HG03039 (cell line): ENCODE results near the gene AHSA1.

Experiments
- ATAC-seq: cut with Tn5 transposase; IDR thresholded peaks from one replicate; pipeline ENCODE4 v1.9.1; 2021; ENCODE audit warnings: mild to moderate bottlenecking, moderate library complexity; ENCODE audit not compliant: unreplicated experiment

AHSA1 gene

DNA sequence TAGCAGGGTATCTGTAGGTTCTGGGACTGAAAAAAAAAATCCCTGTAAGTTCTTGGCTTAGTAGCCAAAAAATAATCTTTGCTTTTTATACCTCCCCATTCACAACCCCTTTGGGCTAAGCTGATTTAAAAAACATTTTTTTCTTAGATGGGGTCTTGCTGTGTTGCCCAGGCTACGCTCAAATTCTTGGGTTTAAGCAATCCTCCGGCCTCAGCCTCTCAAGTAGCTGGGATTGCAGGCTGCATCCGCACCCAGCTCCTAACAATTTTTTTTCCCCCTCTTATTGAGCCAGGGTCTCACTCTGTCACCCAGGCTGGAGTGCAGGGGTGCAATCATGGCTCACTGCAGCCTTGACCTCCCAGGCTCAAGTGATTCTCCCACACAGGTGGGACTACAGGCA lies 49.9 kb downstream of the AHSA1 start:
- ATAC-seq = no peak

DNA sequence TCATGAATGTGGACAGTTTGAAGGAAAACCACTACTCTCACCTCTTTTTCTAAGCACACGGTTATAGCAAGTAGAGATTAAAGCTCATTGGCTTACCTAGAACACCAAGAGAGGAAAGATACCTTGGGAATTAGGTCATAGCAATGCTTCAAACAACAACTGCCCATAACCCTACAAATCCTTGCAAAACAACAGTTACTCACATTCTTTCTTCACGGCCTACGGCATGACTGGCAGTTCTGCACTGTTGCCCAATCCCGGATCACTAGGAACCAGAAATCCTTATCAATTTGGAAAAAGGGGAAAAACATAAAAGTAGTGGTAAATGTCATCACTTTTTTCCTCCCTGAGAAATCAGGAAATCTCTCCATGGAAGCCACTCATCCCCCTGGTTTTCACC lies 50.4 kb downstream of the AHSA1 start:
- no peak for ATAC-seq

DNA sequence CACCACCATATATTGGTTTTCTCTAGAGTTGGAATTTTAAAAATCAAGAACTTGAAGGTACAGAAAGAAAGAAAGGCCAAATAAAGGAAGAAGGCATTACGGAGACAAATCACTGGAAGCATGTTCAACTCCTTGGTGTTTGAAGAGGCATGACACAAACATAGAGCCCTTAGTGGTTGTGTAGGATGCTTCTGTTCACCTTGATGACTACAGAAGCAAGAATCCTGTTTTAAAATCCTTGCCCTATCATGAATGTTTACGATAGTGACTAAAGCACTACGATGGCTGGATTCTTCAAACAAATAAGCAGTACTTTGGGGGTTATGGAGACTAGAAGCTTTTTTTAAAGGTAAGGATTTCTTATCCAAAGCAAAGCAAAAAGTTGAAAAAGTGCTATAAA lies 51.0 kb downstream of the AHSA1 start:
- no peak for ATAC-seq

DNA sequence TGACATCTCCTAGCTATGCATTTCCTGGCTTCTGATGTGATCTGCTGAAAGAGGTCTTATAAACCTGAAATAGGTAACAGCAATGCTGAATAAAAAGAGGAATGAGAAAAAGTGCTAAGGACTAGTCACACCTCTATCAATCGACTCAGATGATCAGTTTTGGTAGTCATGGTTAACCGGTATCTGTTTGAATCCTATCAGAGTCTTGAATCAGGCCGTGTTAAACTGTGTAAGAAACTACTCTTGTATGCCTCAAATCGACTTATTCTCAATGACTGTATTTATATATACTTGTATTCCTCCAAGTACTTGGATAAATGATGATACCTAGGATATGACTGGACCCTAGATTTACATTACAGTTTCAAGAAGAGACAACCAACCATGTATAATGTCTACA lies 51.5 kb downstream of the AHSA1 start:
- ATAC-seq = no peak

DNA sequence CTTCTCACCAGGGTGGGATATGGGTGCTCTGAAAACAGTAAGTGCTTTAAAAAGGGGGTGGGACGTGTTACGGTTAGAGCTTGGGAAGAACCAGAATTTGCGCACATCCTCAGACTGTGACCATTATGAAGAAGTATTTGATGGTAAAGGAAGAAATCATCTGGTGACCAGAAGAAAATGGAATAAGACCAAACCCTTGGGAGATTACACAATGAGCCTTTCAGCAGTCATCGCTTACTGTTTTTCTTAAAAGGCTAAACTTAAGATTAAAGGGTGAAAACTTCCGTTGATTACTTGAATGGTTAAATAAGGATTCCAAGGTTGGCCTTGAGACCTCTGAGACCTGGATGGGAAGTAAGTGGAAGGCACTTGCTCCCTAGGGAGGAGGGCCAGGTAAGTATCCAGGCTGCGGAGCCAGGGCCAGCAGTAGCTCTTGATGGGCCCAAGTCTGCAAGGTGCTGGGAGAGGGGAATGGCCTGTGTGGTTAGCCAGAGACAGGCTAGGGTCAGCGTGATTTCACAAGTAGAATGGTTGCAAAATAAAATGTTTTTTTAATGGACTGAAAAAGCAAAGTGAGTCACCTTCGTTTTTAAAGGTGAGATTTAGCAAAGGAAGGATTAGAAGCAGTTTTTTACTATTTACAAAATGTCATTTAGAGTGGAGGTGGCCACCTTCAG lies 53.7 kb downstream of the AHSA1 start:
- ATAC-seq = no peak

DNA sequence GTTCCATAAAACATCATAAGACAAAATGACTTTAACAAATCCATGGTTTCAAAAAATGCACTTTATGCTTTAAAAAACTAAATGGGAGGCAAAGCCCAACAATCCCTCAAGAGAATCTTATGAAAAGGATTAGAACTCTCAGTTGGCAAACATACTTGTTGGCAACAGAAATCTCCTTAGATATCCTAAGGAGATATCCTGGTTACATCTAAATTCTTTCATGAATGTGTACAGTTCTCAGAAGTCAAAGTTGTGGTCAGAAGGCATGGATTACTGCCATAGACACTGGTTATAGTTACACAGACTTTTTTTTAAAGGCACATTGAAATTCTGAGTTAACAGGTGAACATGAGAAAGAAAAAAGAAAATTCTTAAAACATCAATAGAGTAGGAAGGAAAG lies 58.2 kb downstream of the AHSA1 start:
- ATAC-seq = no peak
